ENCODE data around the gene FOXO3. TPM values are rescaled to one million over a fixed set of nuclear protein-coding genes. Genes with fewer than 3 reads are reported as not detected.
"Not testable (repeated sequence)": the region's sequence is repeated elsewhere in the genome, so short reads cannot be mapped to it uniquely, and the experiment has no call there.

The FOXO3 gene
- total RNA-seq, 1 donor from 2014 or later = 43.3 TPM

GRCh38 chr6:108557494-108558371 is 3.0 kb upstream of the FOXO3 start:
- peak; percentile 87 for DNase-seq (ENCODE audit: extremely low spot score, unreplicated experiment)
- Mint-ChIP-seq H3K9me3 (no peaks in the 10 kb centered on the region), H3K4me1 (ENCODE audit: unreplicated experiment) (peaks cover 14% of the 10 kb centered on the region), H3K4me3 (peak overlapping the region; percentile 99), H3K27ac (peak overlapping the region; percentile 98), H3K36me3 (no peaks in the 10 kb centered on the region), H3K27me3 (peaks cover 25% of the 10 kb centered on the region)
- peak; percentile 37 for TF ChIP-seq CTCF (conservative IDR thresholded peaks at IDR 0.05)

DNA sequence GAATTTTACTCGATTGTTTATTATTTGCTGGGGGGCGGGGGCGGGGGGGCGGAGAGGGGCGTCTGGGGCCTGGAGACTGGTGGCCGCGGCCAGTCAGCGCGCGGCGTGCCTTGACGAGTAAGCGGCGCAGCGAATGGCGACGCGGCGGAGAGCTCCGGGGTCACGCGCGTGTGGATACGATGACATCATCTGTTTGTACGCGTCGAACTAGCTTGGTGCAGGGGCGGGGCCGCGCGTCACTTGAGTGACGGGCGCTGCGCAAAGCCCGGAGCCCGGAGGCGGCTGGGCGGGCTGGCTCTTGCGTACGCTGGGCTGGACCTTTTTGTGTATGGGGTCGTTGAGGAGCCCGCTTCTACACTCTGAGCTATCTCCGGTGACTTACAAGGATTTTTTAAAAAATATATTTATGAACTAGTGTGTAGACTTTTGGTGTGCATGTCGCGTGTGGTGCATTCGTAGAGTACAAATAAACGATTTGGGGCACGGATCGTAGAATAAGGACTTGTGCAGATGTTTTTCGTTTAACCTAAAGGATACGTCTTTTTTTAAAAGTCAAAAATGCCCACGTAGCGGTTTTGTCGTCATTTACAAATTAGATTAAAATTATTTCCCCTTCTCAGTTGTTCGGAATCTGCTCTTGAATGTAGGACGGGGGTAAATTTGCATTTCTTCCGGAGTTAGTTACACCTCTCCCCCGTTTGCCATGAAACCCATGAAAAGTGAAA is 2.2 kb upstream of the FOXO3 start:
- H3K27ac Mint-ChIP-seq = peak overlapping the region; percentile 98
- peaks cover 21% of the 10 kb centered on the region for H3K4me1 Mint-ChIP-seq (ENCODE audit: unreplicated experiment)
- H3K9me3 Mint-ChIP-seq = no peaks in the 10 kb centered on the region
- peaks cover 24% of the 10 kb centered on the region for H3K27me3 Mint-ChIP-seq
- H3K36me3 Mint-ChIP-seq = peaks cover 4% of the 10 kb centered on the region
- peak overlapping the region; percentile 99 for H3K4me3 Mint-ChIP-seq
- peak; percentile 97 for DNase-seq (ENCODE audit: extremely low spot score, unreplicated experiment)
- no peak for TF ChIP-seq CTCF (conservative IDR thresholded peaks at IDR 0.05)

GRCh38 chr6:108559097-108559883 is 1.4 kb upstream of the FOXO3 start:
- peak overlapping the region; percentile 99 for H3K4me3 Mint-ChIP-seq
- no peaks in the 10 kb centered on the region for H3K9me3 Mint-ChIP-seq
- no peak for TF ChIP-seq CTCF (conservative IDR thresholded peaks at IDR 0.05)
- peak overlapping the region; percentile 98 for H3K27ac Mint-ChIP-seq
- peaks cover 26% of the 10 kb centered on the region for H3K4me1 Mint-ChIP-seq (ENCODE audit: unreplicated experiment)
- peak; percentile 90 for DNase-seq (ENCODE audit: extremely low spot score, unreplicated experiment)
- H3K36me3 Mint-ChIP-seq = peaks cover 4% of the 10 kb centered on the region
- peaks cover 23% of the 10 kb centered on the region for H3K27me3 Mint-ChIP-seq

GRCh38 chr6:108559884-108560462 is 744 bp upstream of the FOXO3 start:
- H3K27me3 Mint-ChIP-seq = peaks cover 23% of the 10 kb centered on the region
- H3K4me1 Mint-ChIP-seq (ENCODE audit: unreplicated experiment) = peaks cover 31% of the 10 kb centered on the region
- H3K27ac Mint-ChIP-seq = peak overlapping the region; percentile 92
- no peak for TF ChIP-seq CTCF (conservative IDR thresholded peaks at IDR 0.05)
- peak overlapping the region; percentile 90 for H3K4me3 Mint-ChIP-seq
- peak; percentile 80 for DNase-seq (ENCODE audit: extremely low spot score, unreplicated experiment)
- H3K9me3 Mint-ChIP-seq = no peaks in the 10 kb centered on the region
- peaks cover 4% of the 10 kb centered on the region for H3K36me3 Mint-ChIP-seq

- H3K4me1 Mint-ChIP-seq (ENCODE audit: unreplicated experiment) = peaks cover 44% of the 10 kb centered on the region
- H3K27me3 Mint-ChIP-seq = peaks cover 17% of the 10 kb centered on the region
- not testable (repeated sequence) for H3K27ac Mint-ChIP-seq; H3K9me3 Mint-ChIP-seq; DNase-seq (ENCODE audit: extremely low spot score, unreplicated experiment); H3K4me3 Mint-ChIP-seq; H3K36me3 Mint-ChIP-seq
Observed at GRCh38 chr6:108561309-108561647, 561 bp downstream of the FOXO3 start.

All from type B pancreatic cell (in vitro differentiated cells).